HL-60 (cell line): ENCODE results near the gene GFRA4.

Experiments
- DNase-seq, 2 experiments: peaks; one replicate each; pipeline ENCODE4 v3.0.0-alpha.2; 2010 to 2020; ENCODE audit warnings: low read depth in 1 of 2, low spot score in 1 of 2
- H3K27ac ChIP-seq: fragments of 250-450 bp; sonication (Bioruptor Pico); replicated peaks from 2 replicates; pipeline ENCODE4 v1.5.1; 2020; ENCODE audit warnings: mild to moderate bottlenecking, moderate library complexity
- H3K27me3 ChIP-seq: fragments of 250-450 bp; sonication (Bioruptor Pico); 2 replicates; pipeline ENCODE4 v1.5.1; 2021; ENCODE audit warnings: mild to moderate bottlenecking, moderate library complexity; ENCODE audit not compliant: insufficient read depth, poor library complexity, severe bottlenecking
- H3K4me3 ChIP-seq: replicated peaks from 2 replicates; pipeline ENCODE4 v1.5.1; 2011; ENCODE audit warnings: mild to moderate bottlenecking, control low read depth, low read length; ENCODE audit not compliant: insufficient read depth
- GABPA ChIP-seq: IDR thresholded peaks from 2 replicates; pipeline ENCODE4 v1.6.1; 2012; ENCODE audit warnings: low read depth
- POLR2AphosphoS5 ChIP-seq: IDR thresholded peaks from 2 replicates; pipeline ENCODE4 v1.6.1; 2012; ENCODE audit warnings: low read depth
- SPI1 ChIP-seq: IDR thresholded peaks from 2 replicates; pipeline ENCODE4 v1.6.1; 2012; ENCODE audit warnings: low read depth, mild to moderate bottlenecking, borderline replicate concordance
- TF ChIP-seq, protein P1 (sequence below): IDR thresholded peaks from one replicate; pipeline ENCODE4 v1.5.1; 2011; ENCODE audit warnings: low read length, control low read depth, inconsistent platforms; ENCODE audit not compliant: insufficient read depth
- TF ChIP-seq, protein P2 (sequence below): IDR thresholded peaks from 2 replicates; pipeline ENCODE4 v1.6.1; 2012; ENCODE audit warnings: low read depth; ENCODE audit not compliant: insufficient replicate concordance

The GFRA4 gene

GRCh38 chr20:3710703-3711483 is 47.7 kb upstream of the GFRA4 start:
- no peaks in the 10 kb centered on the region for H3K27me3 ChIP-seq
- TF ChIP-seq GABPA (no peak), POLR2AphosphoS5 (no peak), SPI1 (no peak)
- TF ChIP-seq, protein P1, sequence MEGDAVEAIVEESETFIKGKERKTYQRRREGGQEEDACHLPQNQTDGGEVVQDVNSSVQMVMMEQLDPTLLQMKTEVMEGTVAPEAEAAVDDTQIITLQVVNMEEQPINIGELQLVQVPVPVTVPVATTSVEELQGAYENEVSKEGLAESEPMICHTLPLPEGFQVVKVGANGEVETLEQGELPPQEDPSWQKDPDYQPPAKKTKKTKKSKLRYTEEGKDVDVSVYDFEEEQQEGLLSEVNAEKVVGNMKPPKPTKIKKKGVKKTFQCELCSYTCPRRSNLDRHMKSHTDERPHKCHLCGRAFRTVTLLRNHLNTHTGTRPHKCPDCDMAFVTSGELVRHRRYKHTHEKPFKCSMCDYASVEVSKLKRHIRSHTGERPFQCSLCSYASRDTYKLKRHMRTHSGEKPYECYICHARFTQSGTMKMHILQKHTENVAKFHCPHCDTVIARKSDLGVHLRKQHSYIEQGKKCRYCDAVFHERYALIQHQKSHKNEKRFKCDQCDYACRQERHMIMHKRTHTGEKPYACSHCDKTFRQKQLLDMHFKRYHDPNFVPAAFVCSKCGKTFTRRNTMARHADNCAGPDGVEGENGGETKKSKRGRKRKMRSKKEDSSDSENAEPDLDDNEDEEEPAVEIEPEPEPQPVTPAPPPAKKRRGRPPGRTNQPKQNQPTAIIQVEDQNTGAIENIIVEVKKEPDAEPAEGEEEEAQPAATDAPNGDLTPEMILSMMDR, result peak; percentile 51
- TF ChIP-seq, protein P2, sequence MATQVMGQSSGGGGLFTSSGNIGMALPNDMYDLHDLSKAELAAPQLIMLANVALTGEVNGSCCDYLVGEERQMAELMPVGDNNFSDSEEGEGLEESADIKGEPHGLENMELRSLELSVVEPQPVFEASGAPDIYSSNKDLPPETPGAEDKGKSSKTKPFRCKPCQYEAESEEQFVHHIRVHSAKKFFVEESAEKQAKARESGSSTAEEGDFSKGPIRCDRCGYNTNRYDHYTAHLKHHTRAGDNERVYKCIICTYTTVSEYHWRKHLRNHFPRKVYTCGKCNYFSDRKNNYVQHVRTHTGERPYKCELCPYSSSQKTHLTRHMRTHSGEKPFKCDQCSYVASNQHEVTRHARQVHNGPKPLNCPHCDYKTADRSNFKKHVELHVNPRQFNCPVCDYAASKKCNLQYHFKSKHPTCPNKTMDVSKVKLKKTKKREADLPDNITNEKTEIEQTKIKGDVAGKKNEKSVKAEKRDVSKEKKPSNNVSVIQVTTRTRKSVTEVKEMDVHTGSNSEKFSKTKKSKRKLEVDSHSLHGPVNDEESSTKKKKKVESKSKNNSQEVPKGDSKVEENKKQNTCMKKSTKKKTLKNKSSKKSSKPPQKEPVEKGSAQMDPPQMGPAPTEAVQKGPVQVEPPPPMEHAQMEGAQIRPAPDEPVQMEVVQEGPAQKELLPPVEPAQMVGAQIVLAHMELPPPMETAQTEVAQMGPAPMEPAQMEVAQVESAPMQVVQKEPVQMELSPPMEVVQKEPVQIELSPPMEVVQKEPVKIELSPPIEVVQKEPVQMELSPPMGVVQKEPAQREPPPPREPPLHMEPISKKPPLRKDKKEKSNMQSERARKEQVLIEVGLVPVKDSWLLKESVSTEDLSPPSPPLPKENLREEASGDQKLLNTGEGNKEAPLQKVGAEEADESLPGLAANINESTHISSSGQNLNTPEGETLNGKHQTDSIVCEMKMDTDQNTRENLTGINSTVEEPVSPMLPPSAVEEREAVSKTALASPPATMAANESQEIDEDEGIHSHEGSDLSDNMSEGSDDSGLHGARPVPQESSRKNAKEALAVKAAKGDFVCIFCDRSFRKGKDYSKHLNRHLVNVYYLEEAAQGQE, result no peak
- no peak overlapping the region for H3K27ac ChIP-seq
- H3K4me3 ChIP-seq, result no peak overlapping the region
- DNase-seq, result peak in 1 of 2 experiments; percentile 48

GRCh38 chr20:3710011-3710466 is 46.8 kb upstream of the GFRA4 start:
- TF ChIP-seq, protein P2, result no peak
- TF ChIP-seq SPI1 (no peak), POLR2AphosphoS5 (no peak), GABPA (no peak)
- TF ChIP-seq, protein P1, result no peak
- no peak overlapping the region for H3K27ac ChIP-seq
- DNase-seq, result no peak
- no peak overlapping the region for H3K4me3 ChIP-seq
- no peaks in the 10 kb centered on the region for H3K27me3 ChIP-seq

GRCh38 chr20:3707508-3707899 is 44.3 kb upstream of the GFRA4 start:
- no peak for TF ChIP-seq SPI1
- TF ChIP-seq GABPA, result no peak
- TF ChIP-seq, protein P1, result no peak
- no peak for TF ChIP-seq POLR2AphosphoS5
- TF ChIP-seq, protein P2, result no peak
- H3K27ac ChIP-seq, result no peak overlapping the region
- no peak overlapping the region for H3K4me3 ChIP-seq
- DNase-seq, result no peak
- no peaks in the 10 kb centered on the region for H3K27me3 ChIP-seq
